Muscle of arm (tissue), 14 donors: Measurements from ENCODE around the gene CCR6. TPM values are rescaled to one million over a fixed set of nuclear protein-coding genes. Genes with fewer than 3 reads are reported as not detected.
"Not testable (repeated sequence)": the region's sequence is repeated elsewhere in the genome, so short reads cannot be mapped to it uniquely, and the experiment has no call there.

Experiments used
- DNase-seq: peaks from one replicate; pipeline ENCODE4 v3.0.0-alpha.2; 2013
- long read RNA-seq, 11 donors: transcript quantifications; one replicate each; lab custom pipeline, GENCODE V29; 2026
- polyA plus RNA-seq, 12 donors: library from polyadenylated mRNA; unstranded; fragments of 120-200 nt; gene quantifications; one replicate each; pipeline ENCODE4 v1.2.1, GENCODE V29; 2013; ENCODE audit not compliant: insufficient read length in 12 of 12

Gene CCR6
- polyA plus RNA-seq = under 1 TPM in 1 of 12 donors, not detected in 11; 0.50 TPM
- long read RNA-seq, donor 1 = 0 reads
- long read RNA-seq, donor 2 = 0 reads
- long read RNA-seq, donor 3, partial matches to known transcripts = 0 of 1 reads
- long read RNA-seq, donor 3, other reads (novel, unspliced or antisense) = 0 of 1 reads
- long read RNA-seq, donor 4 = 0 reads
- long read RNA-seq, donor 5 = 0 reads
- long read RNA-seq, donor 6 = 0 reads
- long read RNA-seq, donor 7 = 0 reads
- long read RNA-seq, donor 8, full-length matches to known transcripts = 1 of 1 reads
- long read RNA-seq, donor 8, partial matches to known transcripts = 0 of 1 reads
- long read RNA-seq, donor 8, other reads (novel, unspliced or antisense) = 0 of 1 reads
- long read RNA-seq, donor 9 = 0 reads
- long read RNA-seq, donor 10 = 0 reads
- long read RNA-seq, donor 11 = 0 reads

- no peak for DNase-seq
Measured at GRCh38 chr6:167122827-167123657, at the start of gene CCR6. Gene CCR6 (plus strand): TSS chr6:167123096. CDS start chr6:167136135, 13,039 bp downstream.

- no peak for DNase-seq
Measured at GRCh38 chr6:167073679-167074274, 49.1 kb upstream of the CCR6 start.

GRCh38 chr6:167077241-167077932, 45.5 kb upstream of the CCR6 start:
- DNase-seq = no peak

GRCh38 chr6:167078745-167079144, 44.2 kb upstream of the CCR6 start:
- no peak for DNase-seq

GRCh38 chr6:167079853-167080297, 43.0 kb upstream of the CCR6 start:
- no peak for DNase-seq

GRCh38 chr6:167087857-167088354, 35.0 kb upstream of the CCR6 start:
- no peak for DNase-seq

- not testable (repeated sequence) for DNase-seq
Measured at GRCh38 chr6:167088741-167089140, 34.2 kb upstream of the CCR6 start.

- DNase-seq = no peak
Measured at GRCh38 chr6:167089243-167090142, 33.4 kb upstream of the CCR6 start.

- no peak for DNase-seq
Measured at GRCh38 chr6:167090171-167090570, 32.7 kb upstream of the CCR6 start.

GRCh38 chr6:167091026-167091804, 31.7 kb upstream of the CCR6 start:
- DNase-seq = no peak

GRCh38 chr6:167091805-167092107, 31.1 kb upstream of the CCR6 start:
- no peak for DNase-seq

GRCh38 chr6:167092672-167093339, 30.1 kb upstream of the CCR6 start:
- no peak for DNase-seq

- no peak for DNase-seq
Measured at GRCh38 chr6:167093406-167093921, 29.4 kb upstream of the CCR6 start.

GRCh38 chr6:167093922-167094432, 28.9 kb upstream of the CCR6 start:
- no peak for DNase-seq

- DNase-seq = no peak
Measured at GRCh38 chr6:167094436-167094819, 28.5 kb upstream of the CCR6 start.

- no peak for DNase-seq
Measured at GRCh38 chr6:167094820-167095637, 27.9 kb upstream of the CCR6 start.

GRCh38 chr6:167095888-167096287, 27.0 kb upstream of the CCR6 start:
- DNase-seq = no peak

GRCh38 chr6:167096991-167097390, 25.9 kb upstream of the CCR6 start:
- DNase-seq = no peak
